Endothelial cell of umbilical vein (primary cell): ENCODE results near the gene OTUD1. TPM values are rescaled to one million over a fixed set of nuclear protein-coding genes. Genes with fewer than 3 reads are reported as not detected.

Source experiments
- BruUV-seq: library from RNA; stranded (reverse); fragments of 400-500 nt; replicated peaks from 2 replicates; lab custom pipeline; 2021; lab: Mats Ljungman, UMichigan
- CTCF ChIA-PET: fragments of 300-600, 350-600 bp; sonication (Branson Sonifier 250); formaldehyde crosslinking; loops from one replicate; lab custom pipeline; 2021; ENCODE audit warnings: antibody characterized with exemption, inconsistent platforms; lab: Charles Lee
- POLR2A ChIA-PET: fragments of 300-600, 350-600 bp; sonication (Branson Sonifier 250); formaldehyde crosslinking; loops from one replicate; lab custom pipeline; 2021; ENCODE audit warnings: antibody characterized with exemption, inconsistent platforms; lab: Charles Lee
- DNase-seq: peaks from one replicate; pipeline ENCODE4 v3.0.0-alpha.2; 2011; ENCODE audit warnings: low read depth, low spot score
- FAIRE-seq: peaks from 2 replicates; lab custom pipeline; 2011; peaks lifted over from hg19 to GRCh38; lab: Jason Lieb, UNC
- H2AFZ ChIP-seq: 2 replicates; pipeline ENCODE4 v1.6.0; 2012; ENCODE audit warnings: low read depth, low read length, control low read depth, inconsistent platforms
- H3K27ac ChIP-seq: 2 replicates; pipeline ENCODE4 v1.5.1; 2011; ENCODE audit warnings: low read depth, mild to moderate bottlenecking, control low read depth, low read length, moderate library complexity; ENCODE audit not compliant: insufficient read depth
- H3K27me3 ChIP-seq, 2 experiments: 2 replicates each; pipeline versions ENCODE4 v1.6.0 to v1.6.1; 2011; ENCODE audit warnings: low read length in 2 of 2, mixed read lengths in 1 of 2; ENCODE audit not compliant: control insufficient read depth in 2 of 2, insufficient read depth in 2 of 2
- H3K36me3 ChIP-seq, 2 experiments: 2 replicates in 1 of 2; 3 replicates in 1 of 2; pipeline ENCODE4 v1.5.1; 2011; ENCODE audit warnings: low read length in 2 of 2, mild to moderate bottlenecking in 1 of 2, moderate library complexity in 1 of 2; ENCODE audit not compliant: control insufficient read depth in 2 of 2, insufficient read depth in 2 of 2; ENCODE audit errors: extremely low read depth in 1 of 2
- H3K4me1 ChIP-seq: 3 replicates; pipeline ENCODE4 v1.5.1; 2011; ENCODE audit warnings: mild to moderate bottlenecking, low read length; ENCODE audit not compliant: control insufficient read depth, insufficient read depth; ENCODE audit errors: extremely low read depth
- H3K4me2 ChIP-seq: 2 replicates; pipeline ENCODE4 v1.6.1; 2011; ENCODE audit warnings: low read length, control low read depth, mixed read lengths; ENCODE audit not compliant: insufficient read depth
- H3K4me3 ChIP-seq, 3 experiments: fragments of 200-600 bp in 1 of 3; sonication (generic), shearing (Covaris generic) in 1 of 3; replicated peaks in 1 of 3; 2 replicates each; pipeline ENCODE4 v1.5.1; 2011 to 2016; ENCODE audit warnings: control low read depth in 3 of 3, low read length in 3 of 3, mild to moderate bottlenecking in 2 of 3, inconsistent platforms in 1 of 3, low read depth in 1 of 3, moderate library complexity in 1 of 3; ENCODE audit not compliant: insufficient read depth in 1 of 3
- H3K79me2 ChIP-seq: 2 replicates; pipeline ENCODE4 v1.6.0; 2012; ENCODE audit warnings: low read length, inconsistent platforms; ENCODE audit not compliant: control insufficient read depth, insufficient read depth
- H3K9ac ChIP-seq: replicated peaks from 2 replicates; pipeline ENCODE3; 2011; ENCODE audit warnings: low read length, control low read depth; ENCODE audit not compliant: insufficient read depth; ENCODE audit errors: extremely low read depth
- H3K9me1 ChIP-seq: replicated peaks from 3 replicates; pipeline ENCODE4 v1.6.0; 2011; ENCODE audit warnings: mild to moderate bottlenecking, low read length; ENCODE audit not compliant: control insufficient read depth, insufficient read depth; ENCODE audit errors: extremely low read depth
- H3K9me3 ChIP-seq: replicated peaks from 2 replicates; pipeline ENCODE4 v1.5.1; 2012; ENCODE audit warnings: low read length, inconsistent platforms; ENCODE audit not compliant: control insufficient read depth, insufficient read depth
- H4K20me1 ChIP-seq: replicated peaks from 2 replicates; pipeline ENCODE3; 2011; ENCODE audit warnings: mild to moderate bottlenecking, low read length; ENCODE audit not compliant: control insufficient read depth, insufficient read depth; ENCODE audit errors: extremely low read depth
- CTCF ChIP-seq, 2 donors: IDR thresholded peaks; 1 replicate in 1 of 2; 2 replicates in 1 of 2; pipeline ENCODE4 v1.5.1; 2011; ENCODE audit warnings: low read length in 2 of 2, mild to moderate bottlenecking in 2 of 2, moderate library complexity in 2 of 2, control low read depth in 1 of 2, inconsistent platforms in 1 of 2, low read depth in 1 of 2; ENCODE audit not compliant: insufficient read depth in 1 of 2; ENCODE audit errors: extremely low read depth in 1 of 2
- EZH2 ChIP-seq: IDR thresholded peaks from 2 replicates; pipeline ENCODE4 v1.6.1; 2012; ENCODE audit warnings: borderline replicate concordance, low read depth, mild to moderate bottlenecking, moderate library complexity, low read length, inconsistent platforms; ENCODE audit not compliant: severe bottlenecking
- FOS ChIP-seq: IDR thresholded peaks from 2 replicates; pipeline ENCODE4 v1.6.1; 2011; ENCODE audit warnings: mild to moderate bottlenecking, low read length, moderate library complexity, borderline replicate concordance; ENCODE audit not compliant: insufficient read depth
- GATA2 ChIP-seq: IDR thresholded peaks from 2 replicates; pipeline ENCODE4 v1.7.0; 2011; ENCODE audit warnings: low read depth, mild to moderate bottlenecking, moderate library complexity, mixed read lengths, low read length; ENCODE audit not compliant: insufficient read length, insufficient read depth
- JUN ChIP-seq: IDR thresholded peaks from 2 replicates; pipeline ENCODE4 v1.6.1; 2011; ENCODE audit warnings: borderline replicate concordance, low read depth; ENCODE audit not compliant: insufficient read length, insufficient read depth
- MYC ChIP-seq: IDR thresholded peaks from one replicate; pipeline ENCODE4 v1.6.1; 2011; ENCODE audit warnings: mild to moderate bottlenecking, low read depth, low read length
- POLR2AphosphoS5 ChIP-seq: IDR thresholded peaks from 2 replicates; pipeline ENCODE4 v1.6.1; 2012; ENCODE audit warnings: low read depth, mild to moderate bottlenecking, control low read depth, low read length, moderate library complexity; ENCODE audit not compliant: insufficient read depth
- dilution Hi-C: fragments of 300-500 bp; cut with MboI; formaldehyde crosslinking; loops from one replicate; pipeline ENCODE4 v1.15.0; 2019; ENCODE audit warnings: low sequenced_read_pairs; ENCODE audit not compliant: extremely low pct_ligation_motif_present
- intact Hi-C: fragments of 100-400 bp; cut with micrococcal nuclease; formaldehyde crosslinking; loops from one replicate; pipeline ENCODE4 v1.10.0; 2022
- polyA plus RNA-seq, 4 experiments: library from polyadenylated mRNA; depleted of rRNA in 3 of 4; stranded (reverse) in 3 of 4; unstranded in 1 of 4; fragments of >200 nt; gene quantifications; 2 replicates each; pipeline versions ENCODE4 v1.2.1 to v1.2.3, GENCODE V29; 2011 to 2012; ENCODE audit warnings: missing spikeins in 1 of 4
- total RNA-seq: library from RNA; stranded (reverse); gene quantifications from 2 replicates; pipeline ENCODE4 v1.2.3, GENCODE V29; 2021

OTUD1 gene
- total and polyA plus RNA-seq, 2 donors (not counting 3 experiments of a cell fraction or from before 2014, with no cell fraction given) = 2.2 to 4.8 TPM

DNA sequence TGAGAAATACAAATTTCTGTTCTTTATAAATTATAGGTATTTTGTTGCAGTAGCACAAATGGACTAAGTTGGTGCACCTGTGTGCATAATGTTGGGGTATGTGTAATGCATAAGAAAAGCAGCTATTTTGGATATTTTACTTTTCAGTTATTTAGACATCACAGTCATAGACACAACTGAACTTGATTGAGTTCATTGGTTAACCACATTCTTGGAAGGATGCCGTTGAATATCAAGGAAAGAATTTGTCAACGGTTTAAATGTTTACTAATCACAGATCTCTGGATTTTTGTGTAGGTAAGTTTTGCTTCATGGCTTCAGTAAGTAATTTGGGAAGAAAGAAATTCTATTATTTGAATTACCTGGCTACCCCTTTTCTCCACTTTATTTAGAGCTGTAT is 4.1 kb downstream of the OTUD1 start:
- Histone ChIP-seq H3K9me1 (no peaks in the 10 kb centered on the region), H3K4me1 (peaks cover 9% of the 10 kb centered on the region), H3K27ac (no peak overlapping the region), H3K4me2 (no peak overlapping the region), H3K9me3 (no peaks in the 10 kb centered on the region), H3K4me3 (no peak overlapping the region), H3K36me3 (peaks cover 0 to 2% of the 10 kb centered on the region in 2 experiments), H3K79me2 (no peaks in the 10 kb centered on the region), H3K9ac (no peak overlapping the region), H4K20me1 (no peaks in the 10 kb centered on the region), H2AFZ (no peak overlapping the region), H3K27me3 (no peaks in the 10 kb centered on the region)
- no peak for TF ChIP-seq JUN
- no peak for TF ChIP-seq EZH2
- no peak for TF ChIP-seq GATA2
- no peak for TF ChIP-seq MYC
- no peak for TF ChIP-seq POLR2AphosphoS5
- TF ChIP-seq FOS = no peak
- TF ChIP-seq CTCF (IDR thresholded peaks at IDR 0.05; ENCODE audit: extremely low read depth in 1 of 2, insufficient read depth in 1 of 2, low read depth in 1 of 2, low read length in 2 of 2) = no peak
- ChIA-PET CTCF (no interaction called here), POLR2A (no interaction called here)
- dilution Hi-C loops = no loop called here
- DNase-seq (no peak), FAIRE-seq (no peak)
- intact Hi-C loops = no loop called here
- BruUV-seq = no TSS peak
